ENCODE data around the gene NEURL3.

The NEURL3 gene

GRCh38 chr2:96534141-96534540 is 29.0 kb upstream of the NEURL3 start:
- DNase-seq (ENCODE audit: low read depth), result no peak
- no peak overlapping the region for H3K4me3 ChIP-seq (ENCODE audit: low read depth, low read length)
- TF ChIP-seq CTCF (IDR thresholded peaks at IDR 0.05; ENCODE audit: low read depth, low read length, missing control alignments), result no peak

- TF ChIP-seq CTCF (IDR thresholded peaks at IDR 0.05; ENCODE audit: low read depth, low read length, missing control alignments), result no peak
- DNase-seq (ENCODE audit: low read depth), result no peak
- H3K4me3 ChIP-seq (ENCODE audit: low read depth, low read length), result no peak overlapping the region
Measured at GRCh38 chr2:96533292-96534073, 28.3 kb upstream of the NEURL3 start.

GRCh38 chr2:96532641-96533291 is 27.6 kb upstream of the NEURL3 start:
- DNase-seq (ENCODE audit: low read depth), result no peak
- H3K4me3 ChIP-seq (ENCODE audit: low read depth, low read length), result no peak overlapping the region
- TF ChIP-seq CTCF (IDR thresholded peaks at IDR 0.05; ENCODE audit: low read depth, low read length, missing control alignments), result no peak

GRCh38 chr2:96531872-96532505 is 26.8 kb upstream of the NEURL3 start:
- H3K4me3 ChIP-seq (ENCODE audit: low read depth, low read length), result peak overlapping the region; percentile 37
- TF ChIP-seq CTCF (IDR thresholded peaks at IDR 0.05; ENCODE audit: low read depth, low read length, missing control alignments), result no peak

GRCh38 chr2:96531366-96531765 is 26.2 kb upstream of the NEURL3 start:
- peak overlapping the region; percentile 37; the same call in 1 of the 2 replicates for H3K4me3 ChIP-seq (ENCODE audit: low read depth, low read length)
- no peak for DNase-seq (ENCODE audit: low read depth)
- no peak for TF ChIP-seq CTCF (IDR thresholded peaks at IDR 0.05; ENCODE audit: low read depth, low read length, missing control alignments)

More at GRCh38 chr2:96531872-96532505, 26.8 kb upstream of the NEURL3 start:
- peak; percentile 82 for DNase-seq (ENCODE audit: low read depth)

- no peak for DNase-seq (ENCODE audit: low read depth)
- no peak overlapping the region for H3K4me3 ChIP-seq (ENCODE audit: low read depth, low read length)
- no peak for TF ChIP-seq CTCF (IDR thresholded peaks at IDR 0.05; ENCODE audit: low read depth, low read length, missing control alignments)
Measured at GRCh38 chr2:96530474-96531357, 25.6 kb upstream of the NEURL3 start.

All from GM12864 (cell line).